BJ (cell line): Measurements from ENCODE around the gene LIG3. TPM values are rescaled to one million over a fixed set of nuclear protein-coding genes. Genes with fewer than 3 reads are reported as not detected.

Source experiments
- CTCF ChIA-PET: fragments of 350-600 bp; formaldehyde crosslinking; extraction: SDS; loops from one replicate; lab custom pipeline; 2021; ENCODE audit warnings: antibody characterized with exemption, inconsistent platforms; lab: Yijun Ruan, JAX
- POLR2A ChIA-PET: fragments of 300-600 bp; sonication (Branson Sonifier 250); formaldehyde crosslinking; extraction: SDS; loops from one replicate; lab custom pipeline; 2021; ENCODE audit warnings: antibody characterized with exemption; lab: Charles Lee
- DNase-seq: peaks from one replicate; pipeline ENCODE4 v3.0.0-alpha.2; 2011; ENCODE audit warnings: low read depth
- H3K27me3 ChIP-seq: 2 replicates; pipeline ENCODE4 v1.6.0; 2011; ENCODE audit warnings: low read length; ENCODE audit not compliant: control insufficient read depth, insufficient read depth
- H3K36me3 ChIP-seq: 2 replicates; pipeline ENCODE4 v1.5.1; 2011; ENCODE audit warnings: low read length; ENCODE audit not compliant: control insufficient read depth, insufficient read depth
- H3K4me3 ChIP-seq: 2 replicates; pipeline ENCODE4 v1.5.1; 2011; ENCODE audit warnings: low read depth, mild to moderate bottlenecking, control low read depth, low read length
- CTCF ChIP-seq: IDR thresholded peaks from 2 replicates; pipeline ENCODE4 v1.5.1; 2011; ENCODE audit warnings: low read depth, mild to moderate bottlenecking, control low read depth, inconsistent platforms, low read length, moderate library complexity; ENCODE audit not compliant: insufficient read depth
- polyA plus RNA-seq: library from polyadenylated mRNA; depleted of rRNA; stranded (reverse); fragments of >200 nt; gene quantifications from 2 replicates; pipeline ENCODE4 v1.2.3, GENCODE V29; 2011

LIG3 gene
- polyA plus RNA-seq, 1 experiment = 31.1 TPM

DNA sequence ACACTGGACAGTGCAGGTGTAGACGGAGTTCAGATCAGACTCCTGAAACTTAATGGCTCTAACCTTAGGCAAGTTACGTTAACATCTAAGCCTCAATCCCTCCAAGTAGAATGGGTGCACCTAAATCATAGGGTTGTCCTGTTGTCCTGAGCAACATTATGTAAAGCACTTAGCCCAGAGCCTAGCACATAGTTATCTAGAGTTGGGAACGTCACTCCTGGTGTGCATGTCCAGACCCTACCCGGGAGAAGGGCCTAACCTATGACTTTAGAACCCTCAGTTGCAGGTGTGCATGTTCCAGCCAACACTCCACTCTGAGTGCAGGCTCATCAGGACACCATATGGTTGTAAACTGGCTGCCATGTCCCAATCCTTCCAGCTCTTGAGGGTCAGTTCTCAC lies 26.0 kb downstream of the LIG3 start:
- CTCF ChIA-PET = interaction anchor here (1.3 kb wide), 1 partner anchor 10 kb away, joined by 4 read pairs; no protein-coding TSS in a partner anchor
- POLR2A ChIA-PET = no interaction called here
- TF ChIP-seq CTCF = no peak
- Histone ChIP-seq H3K4me3 (no peak overlapping the region), H3K36me3 (peaks cover 4% of the 10 kb centered on the region), H3K27me3 (no peaks in the 10 kb centered on the region)
- DNase-seq = no peak

- CTCF ChIA-PET = interaction anchor here (1.2 kb wide), 2 partner anchors 15 to 77 kb away, joined by 3 read pairs; no protein-coding TSS in a partner anchor
- POLR2A ChIA-PET = no interaction called here
- no peak for DNase-seq
Measured at GRCh38 chr17:35006961-35007360, 26.6 kb downstream of the LIG3 start.

GRCh38 chr17:35010093-35010492 lies 29.8 kb downstream of the LIG3 start:
- no peak for TF ChIP-seq CTCF
- POLR2A ChIA-PET = no interaction called here
- CTCF ChIA-PET = no interaction called here
- Histone ChIP-seq H3K27me3 (no peaks in the 10 kb centered on the region), H3K4me3 (no peak overlapping the region), H3K36me3 (peaks cover 5% of the 10 kb centered on the region)
- no peak for DNase-seq

More at GRCh38 chr17:35006961-35007360, 26.6 kb downstream of the LIG3 start:
- no peaks in the 10 kb centered on the region for H3K27me3 ChIP-seq
- peaks cover 5% of the 10 kb centered on the region for H3K36me3 ChIP-seq
- no peak overlapping the region for H3K4me3 ChIP-seq
- TF ChIP-seq CTCF = no peak

DNA sequence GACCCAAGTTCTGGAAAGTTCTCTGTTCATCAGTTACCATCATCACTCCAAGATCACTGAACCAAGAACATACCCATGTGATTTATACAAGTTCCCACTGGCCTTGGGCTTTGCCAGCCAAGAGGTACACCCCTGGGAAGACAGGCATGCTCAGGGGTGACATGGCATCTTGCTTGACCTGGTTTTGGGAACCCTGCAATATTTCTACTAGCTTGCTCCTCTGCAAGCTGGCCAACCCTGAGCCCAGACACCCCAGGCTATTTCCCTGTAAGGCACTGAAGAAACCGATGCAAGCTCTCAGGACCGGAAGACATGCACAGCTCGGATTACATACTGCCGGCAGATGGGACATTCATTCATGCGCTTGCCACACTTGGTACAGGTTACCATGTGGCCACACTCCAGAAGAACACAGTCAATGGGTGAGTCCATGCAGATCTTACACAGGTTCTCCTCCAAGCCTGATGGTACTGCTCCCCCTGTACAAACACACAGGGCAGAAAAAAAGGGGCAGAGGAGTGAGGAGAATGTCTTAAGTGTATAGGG lies 31.4 kb downstream of the LIG3 start:
- H3K36me3 ChIP-seq = peaks cover 9% of the 10 kb centered on the region
- TF ChIP-seq CTCF = no peak
- H3K27me3 ChIP-seq = no peaks in the 10 kb centered on the region
- ChIA-PET POLR2A (interaction anchor here (0.6 kb wide), 1 partner anchor 51 kb away, joined by 3 read pairs; the partner anchor contains the start of gene RFFL), CTCF (interaction anchor here (0.9 to 1.5 kb wide), 2 partner anchors 10 to 15 kb away, joined by 3 to 6 read pairs; no protein-coding TSS in a partner anchor)
- no peak overlapping the region for H3K4me3 ChIP-seq
- DNase-seq = no peak

DNA sequence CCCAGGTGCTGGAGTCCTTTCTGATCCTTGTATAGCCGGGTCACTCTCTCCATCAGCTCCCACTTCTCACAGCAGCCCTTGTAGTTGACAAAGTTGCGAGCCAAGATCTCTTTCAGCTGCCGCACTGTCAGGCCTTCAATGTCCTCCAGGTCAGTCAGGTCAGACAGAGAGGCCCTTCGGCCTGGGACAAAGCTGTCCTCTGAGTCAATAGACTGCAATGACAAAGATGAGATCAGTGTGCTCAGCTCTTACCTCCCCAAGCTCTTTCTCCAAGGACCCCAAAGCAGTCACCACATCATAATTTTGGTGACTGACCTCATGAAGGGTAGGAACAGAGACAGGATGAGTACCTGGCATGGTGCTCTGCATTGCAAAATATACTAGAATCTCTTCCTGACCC lies 36.1 kb downstream of the LIG3 start:
- no peak for DNase-seq
- ChIA-PET POLR2A (no interaction called here), CTCF (interaction anchor here (0.6 kb wide), 1 partner anchor 103 kb away, joined by 3 read pairs; the partner anchor contains the start of gene RAD51D)
- H3K27me3 ChIP-seq = no peaks in the 10 kb centered on the region
- peaks cover 7% of the 10 kb centered on the region for H3K36me3 ChIP-seq
- H3K4me3 ChIP-seq = no peak overlapping the region
- TF ChIP-seq CTCF = no peak
